Measurements from ENCODE around the gene TSPYL2. TPM values are rescaled to one million over a fixed set of nuclear protein-coding genes. Genes with fewer than 3 reads are reported as not detected.

TSPYL2 gene
- total RNA-seq, 4 donors from 2014 or later = 142 to 210 (median 180) TPM

DNA sequence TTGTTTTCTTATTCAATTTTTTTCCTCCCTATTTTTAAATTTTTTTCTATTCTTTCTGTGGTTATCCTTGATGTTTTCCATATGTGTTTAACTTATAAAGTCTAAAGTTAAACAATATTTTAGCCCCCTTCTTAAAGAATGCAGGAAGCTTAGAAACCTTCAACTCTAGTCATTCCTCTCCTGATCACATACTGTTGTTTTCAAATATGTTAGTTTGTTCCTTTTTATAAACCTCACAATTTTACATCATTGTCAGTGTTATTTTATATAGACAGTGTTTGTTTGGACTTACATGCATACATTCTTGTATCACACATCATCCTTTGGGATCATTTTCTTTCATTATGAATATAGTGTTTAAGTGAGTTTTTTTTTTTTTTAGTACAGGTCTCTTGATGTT lies 43.3 kb downstream of the TSPYL2 start:
- TF ChIP-seq, protein P1, sequence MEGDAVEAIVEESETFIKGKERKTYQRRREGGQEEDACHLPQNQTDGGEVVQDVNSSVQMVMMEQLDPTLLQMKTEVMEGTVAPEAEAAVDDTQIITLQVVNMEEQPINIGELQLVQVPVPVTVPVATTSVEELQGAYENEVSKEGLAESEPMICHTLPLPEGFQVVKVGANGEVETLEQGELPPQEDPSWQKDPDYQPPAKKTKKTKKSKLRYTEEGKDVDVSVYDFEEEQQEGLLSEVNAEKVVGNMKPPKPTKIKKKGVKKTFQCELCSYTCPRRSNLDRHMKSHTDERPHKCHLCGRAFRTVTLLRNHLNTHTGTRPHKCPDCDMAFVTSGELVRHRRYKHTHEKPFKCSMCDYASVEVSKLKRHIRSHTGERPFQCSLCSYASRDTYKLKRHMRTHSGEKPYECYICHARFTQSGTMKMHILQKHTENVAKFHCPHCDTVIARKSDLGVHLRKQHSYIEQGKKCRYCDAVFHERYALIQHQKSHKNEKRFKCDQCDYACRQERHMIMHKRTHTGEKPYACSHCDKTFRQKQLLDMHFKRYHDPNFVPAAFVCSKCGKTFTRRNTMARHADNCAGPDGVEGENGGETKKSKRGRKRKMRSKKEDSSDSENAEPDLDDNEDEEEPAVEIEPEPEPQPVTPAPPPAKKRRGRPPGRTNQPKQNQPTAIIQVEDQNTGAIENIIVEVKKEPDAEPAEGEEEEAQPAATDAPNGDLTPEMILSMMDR (IDR thresholded peaks at IDR 0.05) = no peak
- TF ChIP-seq EP300 (IDR thresholded peaks at IDR 0.05) (no peak), POLR2A (IDR thresholded peaks at IDR 0.05) (no peak)
- H3K4me3 ChIP-seq = no peak overlapping the region
- DNase-seq (ENCODE audit: low spot score in 2 of 2) = no peak
- H3K27me3 ChIP-seq = peaks cover 0 to 14% of the 10 kb centered on the region in 2 donors
- no peaks in the 10 kb centered on the region for H3K36me3 ChIP-seq
- H3K27ac ChIP-seq = no peak overlapping the region
- H3K4me1 ChIP-seq = peaks cover 0 to 8% (median 0%) of the 10 kb centered on the region in 4 donors
- H3K9me3 ChIP-seq = no peaks in the 10 kb centered on the region

DNA sequence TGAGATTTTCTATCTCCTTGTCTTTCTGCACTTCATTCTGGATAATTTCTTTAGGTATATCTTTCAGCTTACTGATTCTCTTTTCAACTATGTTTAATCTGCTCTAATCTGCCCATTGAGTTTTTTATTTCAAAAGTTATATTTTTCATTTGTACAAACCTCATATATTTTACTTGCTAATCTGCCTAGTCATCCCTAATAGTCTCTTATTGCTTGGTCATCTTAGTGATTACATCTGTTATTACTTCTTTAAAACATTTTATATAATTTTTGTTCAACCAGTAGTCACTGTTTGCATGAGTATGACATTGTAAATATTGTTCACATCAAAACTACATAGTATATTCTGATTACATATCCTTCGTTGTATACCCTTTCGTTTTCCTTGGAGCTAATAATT lies 44.2 kb downstream of the TSPYL2 start:
- TF ChIP-seq, protein P1 (IDR thresholded peaks at IDR 0.05) = no peak
- TF ChIP-seq EP300 (IDR thresholded peaks at IDR 0.05) (no peak), POLR2A (IDR thresholded peaks at IDR 0.05) (no peak)
- no peaks in the 10 kb centered on the region for H3K36me3 ChIP-seq
- no peaks in the 10 kb centered on the region for H3K9me3 ChIP-seq
- H3K4me3 ChIP-seq = no peak overlapping the region
- 97 to 100% methylated on average over 2 of the region's 2 CpGs for WGBS, 2 donors
- DNase-seq (ENCODE audit: low spot score in 2 of 2) = no peak
- H3K4me1 ChIP-seq = peaks cover 0 to 8% (median 0%) of the 10 kb centered on the region in 4 donors
- no peak overlapping the region for H3K27ac ChIP-seq
- peaks cover 0 to 20% of the 10 kb centered on the region in 2 donors for H3K27me3 ChIP-seq

DNA sequence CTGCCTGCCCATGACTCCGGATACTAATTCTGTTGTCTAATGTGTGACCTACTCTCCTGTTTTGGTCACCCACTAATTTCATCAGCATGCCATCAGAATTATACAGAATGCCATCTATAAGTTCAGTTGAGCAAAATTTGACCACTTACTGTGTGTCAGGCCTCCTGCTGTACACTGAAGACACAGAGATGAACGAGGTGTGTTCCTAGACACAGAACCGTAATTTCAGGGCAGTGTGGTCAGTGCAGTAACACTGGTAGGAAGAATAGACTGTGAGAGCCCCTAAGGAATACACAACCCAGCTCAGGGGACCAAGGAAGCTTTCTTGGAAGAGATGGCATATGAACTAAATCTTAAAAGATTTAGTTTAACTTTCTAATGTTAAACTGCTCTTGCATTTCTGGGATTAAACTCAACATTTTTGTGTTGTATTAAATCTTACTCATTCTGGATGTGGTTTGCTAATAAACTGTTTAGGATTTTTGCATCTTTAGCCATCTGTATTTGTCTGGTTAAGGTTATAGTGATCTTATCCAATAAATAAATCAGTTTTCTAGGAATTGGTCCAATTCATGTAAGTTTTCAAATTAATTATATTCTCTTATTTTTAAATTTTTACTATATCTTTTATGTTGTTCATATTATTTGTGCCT lies 46.1 kb downstream of the TSPYL2 start:
- H3K9me3 ChIP-seq = no peaks in the 10 kb centered on the region
- H3K4me3 ChIP-seq = no peak overlapping the region
- WGBS, 2 donors = 81% methylated on average over 3 of the region's 3 CpGs
- H3K36me3 ChIP-seq = no peaks in the 10 kb centered on the region
- peaks cover 0 to 17% of the 10 kb centered on the region in 2 donors for H3K27me3 ChIP-seq
- DNase-seq (ENCODE audit: low spot score in 2 of 2) = no peak
- H3K27ac ChIP-seq = no peak overlapping the region
- TF ChIP-seq, protein P1 (IDR thresholded peaks at IDR 0.05) = no peak
- TF ChIP-seq EP300 (IDR thresholded peaks at IDR 0.05) (no peak), POLR2A (IDR thresholded peaks at IDR 0.05) (no peak)
- no peaks in the 10 kb centered on the region for H3K4me1 ChIP-seq

DNA sequence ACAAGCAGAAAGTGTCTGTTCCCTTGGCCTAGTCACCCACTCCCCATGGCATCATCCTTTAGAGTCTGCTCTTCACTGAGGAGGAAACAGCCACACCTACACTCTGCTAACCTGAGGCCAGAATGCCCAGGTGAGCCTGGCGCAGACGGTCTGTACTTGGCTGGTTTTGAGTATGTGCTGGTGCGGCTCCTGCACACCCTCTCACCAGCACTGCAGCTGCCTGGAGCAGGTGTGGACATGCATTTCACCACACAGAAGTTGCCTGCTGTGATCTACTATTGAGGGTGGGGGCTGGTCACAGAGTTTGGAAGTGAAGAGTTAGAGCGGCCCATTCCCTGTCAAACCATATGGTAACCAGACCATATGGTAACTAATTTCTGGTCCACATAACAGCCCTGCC lies 51.2 kb downstream of the TSPYL2 start:
- peaks cover 0 to 12% of the 10 kb centered on the region in 2 donors for H3K27me3 ChIP-seq
- WGBS, 2 donors = 94 to 100% methylated on average over 1 to 4 of the region's 4 CpGs
- H3K36me3 ChIP-seq = no peaks in the 10 kb centered on the region
- H3K4me3 ChIP-seq = no peak overlapping the region
- no peak overlapping the region for H3K27ac ChIP-seq
- H3K9me3 ChIP-seq = no peaks in the 10 kb centered on the region
- TF ChIP-seq EP300 (IDR thresholded peaks at IDR 0.05) = no peak
- TF ChIP-seq, protein P1 (IDR thresholded peaks at IDR 0.05) = no peak
- no peaks in the 10 kb centered on the region for H3K4me1 ChIP-seq
- no peak for DNase-seq (ENCODE audit: low spot score in 2 of 2)

DNA sequence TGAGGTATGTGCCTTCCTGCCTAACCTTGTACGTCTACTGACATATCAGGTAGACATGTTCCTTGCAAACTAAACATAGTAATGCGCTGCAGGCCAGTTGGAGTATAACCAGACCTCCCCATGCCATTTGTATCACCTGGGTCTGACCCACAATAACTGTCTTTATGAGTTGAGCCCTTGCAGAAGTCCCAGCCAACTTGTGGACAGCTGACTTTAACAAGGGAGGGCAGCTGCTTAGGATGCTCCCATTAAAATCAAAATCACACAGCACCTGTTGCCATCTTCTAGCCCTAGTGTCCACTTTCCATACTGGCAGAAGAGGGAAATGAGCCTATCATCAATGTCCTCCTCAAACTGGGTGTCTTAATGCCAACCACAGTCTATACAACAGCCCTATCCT lies 53.4 kb downstream of the TSPYL2 start:
- no peak for DNase-seq (ENCODE audit: low spot score in 2 of 2)
- Histone ChIP-seq H3K27me3 (peaks cover 0 to 6% of the 10 kb centered on the region in 2 donors), H3K36me3 (no peaks in the 10 kb centered on the region), H3K4me3 (no peak overlapping the region), H3K4me1 (no peaks in the 10 kb centered on the region), H3K9me3 (no peaks in the 10 kb centered on the region), H3K27ac (no peak overlapping the region)
- WGBS, 2 donors = 94 to 100% methylated on average over 2 of the region's 2 CpGs
- TF ChIP-seq, protein P1 (IDR thresholded peaks at IDR 0.05) = no peak
- TF ChIP-seq EP300 (IDR thresholded peaks at IDR 0.05) (no peak), POLR2A (IDR thresholded peaks at IDR 0.05) (no peak)

Small RNA genes within 50 kb of the gene (small RNA-seq; reads per million reads assigned to genes)
- gene AL591212.2 = not detected

Other genes starting within 250 kb of the TSPYL2 start
- gene XAGE3, start 214.3 kb upstream of the TSPYL2 start, total RNA-seq = not detected
- gene FAM156B, start 185.0 kb upstream of the TSPYL2 start, total RNA-seq = 10 to 100 TPM; 50.7 to 80.8 (median 61.2) TPM
- gene FAM156A, start 123.8 kb upstream of the TSPYL2 start, total RNA-seq = 10 to 100 TPM; 14.9 to 89.4 (median 32.9) TPM
- 10 to 100 TPM in 1 of 4 donors, 1 to 10 TPM in 3; 5.4 to 11.0 (median 8.0) TPM for gene GPR173, start 33.6 kb upstream of the TSPYL2 start, total RNA-seq
- 10 to 100 TPM; 26.4 to 37.6 (median 32.2) TPM for gene KANTR, start 11.8 kb downstream of the TSPYL2 start, total RNA-seq
- gene KDM5C, start 142.8 kb downstream of the TSPYL2 start, total RNA-seq = 100 to 1,000 TPM in 2 of 4 donors, 10 to 100 TPM in 2; 56.8 to 127 (median 112) TPM
- 10 to 100 TPM; 20.4 to 31.8 (median 28.0) TPM for gene IQSEC2, start 199.2 kb downstream of the TSPYL2 start, total RNA-seq